GM21576 (cell line): ENCODE measurements around the gene TIAL1.

Source experiments
- ATAC-seq: cut with Tn5 transposase; IDR thresholded peaks from one replicate; pipeline ENCODE4 v1.9.1; 2021; ENCODE audit warnings: mild to moderate bottlenecking, moderate library complexity; ENCODE audit not compliant: unreplicated experiment

TIAL1 gene

GRCh38 chr10:119550827-119551226 is 45.9 kb downstream of the TIAL1 start:
- ATAC-seq, result no peak

- no peak for ATAC-seq
Measured at GRCh38 chr10:119549247-119549999, 47.3 kb downstream of the TIAL1 start.

- no peak for ATAC-seq
Measured at GRCh38 chr10:119546009-119546408, 50.8 kb downstream of the TIAL1 start.

GRCh38 chr10:119545310-119545709 is 51.5 kb downstream of the TIAL1 start:
- ATAC-seq, result no peak

GRCh38 chr10:119543814-119544642 is 52.7 kb downstream of the TIAL1 start:
- ATAC-seq, result no peak

- peak; percentile 44 for ATAC-seq
Measured at GRCh38 chr10:119542988-119543813, 53.6 kb downstream of the TIAL1 start.

GRCh38 chr10:119542357-119542987 is 54.3 kb downstream of the TIAL1 start, which contains the start of gene RGS10:
Gene RGS10, minus strand, starts transcription at chr10:119542719. Its CDS starts 81 bp downstream, at chr10:119542638.
- ATAC-seq, result peak; percentile 66

- no peak for ATAC-seq
Measured at GRCh38 chr10:119541459-119542356, 55.1 kb downstream of the TIAL1 start.

- no peak for ATAC-seq
Measured at GRCh38 chr10:119541046-119541445, 55.7 kb downstream of the TIAL1 start.

GRCh38 chr10:119540038-119540437 is 56.7 kb downstream of the TIAL1 start:
- ATAC-seq, result no peak

- no peak for ATAC-seq
Measured at GRCh38 chr10:119539359-119539825, 57.4 kb downstream of the TIAL1 start.

- ATAC-seq, result no peak
Measured at GRCh38 chr10:119538632-119539358, 58.0 kb downstream of the TIAL1 start.

GRCh38 chr10:119537953-119538630 is 58.7 kb downstream of the TIAL1 start:
- no peak for ATAC-seq

- ATAC-seq, result no peak
Measured at GRCh38 chr10:119536508-119537025, 60.2 kb downstream of the TIAL1 start.

GRCh38 chr10:119535837-119536507 is 60.8 kb downstream of the TIAL1 start:
- ATAC-seq, result no peak

GRCh38 chr10:119535305-119535704 is 61.5 kb downstream of the TIAL1 start:
- ATAC-seq, result no peak

- ATAC-seq, result no peak
Measured at GRCh38 chr10:119533473-119533872, 63.3 kb downstream of the TIAL1 start.
